H1 (cell line): Measurements from ENCODE around the gene PTBP3. TPM values are rescaled to one million over a fixed set of nuclear protein-coding genes. Genes with fewer than 3 reads are reported as not detected.

Source experiments
- CTCF ChIA-PET: fragments of 300-600 bp; sonication (Branson Sonifier 250); formaldehyde crosslinking; loops from one replicate; lab custom pipeline; 2021; ENCODE audit not compliant: partially characterized antibody; lab: Charles Lee
- POLR2A ChIA-PET: fragments of 300-600 bp; sonication (Branson Sonifier 250); formaldehyde crosslinking; loops from one replicate; lab custom pipeline; 2021; ENCODE audit warnings: inconsistent platforms; ENCODE audit not compliant: partially characterized antibody; lab: Charles Lee
- DNase-seq, 2 experiments: peaks; one replicate each; pipeline versions ENCODE4 v3.0.0 to v3.0.0-alpha.2; 2010 to 2022; ENCODE audit warnings: low spot score in 2 of 2, low read depth in 1 of 2, mixed read lengths in 1 of 2
- FAIRE-seq: peaks from 2 replicates; lab custom pipeline; 2011; peaks lifted over from hg19 to GRCh38; lab: Jason Lieb, UNC
- H2AFZ ChIP-seq: 2 replicates; pipeline ENCODE4 v1.8.1; 2012; ENCODE audit warnings: low read length, inconsistent platforms
- H2AK5ac ChIP-seq: 2 replicates; pipeline ENCODE4 v1.6.1; 2013; ENCODE audit warnings: low read depth, low read length
- H2BK120ac ChIP-seq: replicated peaks from 2 replicates; pipeline ENCODE3; 2013; ENCODE audit warnings: low read depth, low read length, inconsistent platforms
- H2BK12ac ChIP-seq: 2 replicates; pipeline ENCODE4 v1.6.1; 2013; ENCODE audit warnings: low read depth, low read length
- H2BK15ac ChIP-seq: 2 replicates; pipeline ENCODE4 v1.6.1; 2013; ENCODE audit warnings: low read length
- H2BK20ac ChIP-seq: 2 replicates; pipeline ENCODE4 v1.6.1; 2013; ENCODE audit warnings: low read length
- H2BK5ac ChIP-seq: 2 replicates; pipeline ENCODE4 v1.6.1; 2013; ENCODE audit warnings: low read depth, low read length
- H3K14ac ChIP-seq: 2 replicates; pipeline ENCODE4 v1.6.1; 2013; ENCODE audit warnings: inconsistent platforms; ENCODE audit not compliant: insufficient read length
- H3K18ac ChIP-seq: 2 replicates; pipeline ENCODE4 v1.6.1; 2013; ENCODE audit warnings: low read length; ENCODE audit errors: extremely low read depth
- H3K23ac ChIP-seq: 2 replicates; pipeline ENCODE4 v1.6.1; 2013; ENCODE audit warnings: inconsistent platforms; ENCODE audit not compliant: insufficient read length
- H3K23me2 ChIP-seq: 2 replicates; pipeline ENCODE4 v1.6.1; 2013; ENCODE audit warnings: low read depth, low read length
- H3K27ac ChIP-seq: 2 replicates; pipeline ENCODE4 v1.6.1; 2011; ENCODE audit warnings: low read depth, low read length, inconsistent platforms
- H3K27me3 ChIP-seq, 4 experiments: replicated peaks in 1 of 4; 1 replicate in 1 of 4; 2 replicates in 3 of 4; pipeline versions ENCODE4 v1.6.1 to v1.8.1; 2011 to 2013; ENCODE audit warnings: low read length in 3 of 4, mild to moderate bottlenecking in 3 of 4, inconsistent platforms in 2 of 4, mixed read lengths in 2 of 4, moderate library complexity in 1 of 4; ENCODE audit not compliant: control insufficient read depth in 3 of 4, insufficient read depth in 3 of 4; ENCODE audit errors: extremely low read depth in 1 of 4
- H3K36me3 ChIP-seq, 4 experiments: 2 replicates each; pipeline versions ENCODE4 v1.6.1 to v1.8.1; 2011 to 2013; ENCODE audit warnings: mild to moderate bottlenecking in 4 of 4, low read length in 3 of 4, moderate library complexity in 2 of 4, control low read depth in 1 of 4, inconsistent platforms in 1 of 4; ENCODE audit not compliant: insufficient read depth in 4 of 4, control insufficient read depth in 2 of 4
- H3K4ac ChIP-seq: replicated peaks from 2 replicates; pipeline ENCODE3; 2013; ENCODE audit warnings: low read length, low read depth, mixed read lengths, inconsistent platforms; ENCODE audit not compliant: insufficient read length
- H3K4me1 ChIP-seq, 4 experiments: replicated peaks in 1 of 4; 1 replicate in 1 of 4; 2 replicates in 3 of 4; pipeline versions ENCODE4 v1.6.1 to v1.8.1; 2011 to 2013; ENCODE audit warnings: low read length in 3 of 4, inconsistent platforms in 2 of 4, mixed read lengths in 1 of 4; ENCODE audit not compliant: insufficient read depth in 4 of 4, control insufficient read depth in 3 of 4
- H3K4me2 ChIP-seq, 2 experiments: 2 replicates each; pipeline versions ENCODE4 v1.6.1 to v1.8.1; 2011 to 2013; ENCODE audit warnings: low read depth in 2 of 2, low read length in 2 of 2, control low read depth in 1 of 2, inconsistent platforms in 1 of 2, mild to moderate bottlenecking in 1 of 2; ENCODE audit not compliant: insufficient read depth in 1 of 2
- H3K4me3 ChIP-seq, 4 experiments: fragments of 200-600, 300-600 bp in 1 of 4; sonication (generic), shearing (Covaris generic), sonication (Bioruptor Twin) in 1 of 4; 2 replicates each; pipeline versions ENCODE4 v1.5.1 to v1.8.1; 2011 to 2016; ENCODE audit warnings: low read length in 4 of 4, low read depth in 3 of 4, control low read depth in 2 of 4, inconsistent platforms in 2 of 4, mild to moderate bottlenecking in 2 of 4, mixed read lengths in 1 of 4, moderate library complexity in 1 of 4; ENCODE audit not compliant: insufficient read depth in 2 of 4; ENCODE audit errors: extremely low read depth in 1 of 4
- H3K56ac ChIP-seq: replicated peaks from 2 replicates; pipeline ENCODE3; 2013; ENCODE audit warnings: low read depth, mild to moderate bottlenecking, mixed read lengths, low read length, inconsistent platforms; ENCODE audit not compliant: insufficient read length
- H3K79me1 ChIP-seq: 2 replicates; pipeline ENCODE4 v1.6.1; 2013; ENCODE audit warnings: low read depth, low read length, control low read depth
- H3K79me2 ChIP-seq, 2 experiments: 2 replicates each; pipeline versions ENCODE4 v1.6.1 to v1.8.1; 2012 to 2013; ENCODE audit warnings: low read length in 2 of 2, mild to moderate bottlenecking in 2 of 2, inconsistent platforms in 1 of 2; ENCODE audit not compliant: insufficient read depth in 2 of 2, control insufficient read depth in 1 of 2
- H3K9ac ChIP-seq, 4 experiments: replicated peaks in 1 of 4; 1 replicate in 1 of 4; 2 replicates in 3 of 4; pipeline versions ENCODE4 v1.6.1 to v1.8.1; 2011 to 2013; ENCODE audit warnings: low read depth in 3 of 4, low read length in 3 of 4, control low read depth in 2 of 4, mild to moderate bottlenecking in 2 of 4, moderate library complexity in 2 of 4, inconsistent platforms in 1 of 4; ENCODE audit errors: extremely low read depth in 1 of 4
- H3K9me3 ChIP-seq, 2 experiments: 2 replicates each; pipeline versions ENCODE4 v1.6.1 to v1.8.1; 2012 to 2013; ENCODE audit warnings: mild to moderate bottlenecking in 2 of 2, moderate library complexity in 2 of 2, control low read depth in 1 of 2, inconsistent platforms in 1 of 2, low read depth in 1 of 2, low read length in 1 of 2, mixed read lengths in 1 of 2; ENCODE audit not compliant: insufficient read depth in 2 of 2
- H4K20me1 ChIP-seq, 2 experiments: replicated peaks in 1 of 2; 2 replicates each; pipeline versions ENCODE3 to v1.8.1; 2011 to 2013; ENCODE audit warnings: inconsistent platforms in 2 of 2, low read length in 2 of 2, mild to moderate bottlenecking in 1 of 2; ENCODE audit not compliant: insufficient read depth in 2 of 2, control insufficient read depth in 1 of 2
- H4K5ac ChIP-seq: 2 replicates; pipeline ENCODE4 v1.6.1; 2013; ENCODE audit warnings: low read length, low read depth, mixed read lengths, inconsistent platforms; ENCODE audit not compliant: insufficient read length
- H4K8ac ChIP-seq: 2 replicates; pipeline ENCODE4 v1.8.0; 2013; ENCODE audit warnings: mild to moderate bottlenecking, moderate library complexity, low read length, inconsistent platforms; ENCODE audit not compliant: insufficient read depth; ENCODE audit errors: extremely low read depth
- H4K91ac ChIP-seq: replicated peaks from 2 replicates; pipeline ENCODE3; 2013; ENCODE audit warnings: low read length, mixed read lengths, inconsistent platforms; ENCODE audit not compliant: insufficient read length
- BACH1 ChIP-seq: IDR thresholded peaks from 2 replicates; pipeline ENCODE4 v1.6.1; 2012; ENCODE audit warnings: low read length, improper control_type of control experiment
- CBX5 ChIP-seq: fragments of 300-800, 300-1000 bp; sonication (generic); IDR thresholded peaks from 2 replicates; pipeline ENCODE4 v1.7.1; 2016; ENCODE audit warnings: antibody characterized with exemption, low read length, low read depth
- CEBPB ChIP-seq: IDR thresholded peaks from 2 replicates; pipeline ENCODE4 v1.6.1; 2012; ENCODE audit warnings: low read depth, low read length
- GTF2F1 ChIP-seq: IDR thresholded peaks from 2 replicates; pipeline ENCODE4 v1.6.1; 2012; ENCODE audit warnings: low read depth, low read length, improper control_type of control experiment, borderline replicate concordance
- KDM1A ChIP-seq: fragments of 200-600, 300-600 bp; sonication (generic); IDR thresholded peaks from 2 replicates; pipeline ENCODE4 v1.7.1; 2016; ENCODE audit warnings: mild to moderate bottlenecking, low read length, borderline replicate concordance
- MAFK ChIP-seq: IDR thresholded peaks from 2 replicates; pipeline ENCODE4 v1.6.1; 2012; ENCODE audit warnings: low read depth, mild to moderate bottlenecking, improper control_type of control experiment, low read length
- PHF8 ChIP-seq: fragments of 200-600 bp; sonication (generic); conservative IDR thresholded peaks from 2 replicates; pipeline ENCODE4 v1.7.1; 2012; ENCODE audit warnings: low read depth, mild to moderate bottlenecking, inconsistent platforms, low read length, moderate library complexity
- RFX5 ChIP-seq: IDR thresholded peaks from 2 replicates; pipeline ENCODE4 v1.6.1; 2011; ENCODE audit warnings: low read depth, low read length, improper control_type of control experiment, borderline replicate concordance
- SIRT6 ChIP-seq: IDR thresholded peaks from one replicate; pipeline ENCODE4 v1.7.1; 2012; ENCODE audit warnings: low read length, inconsistent platforms
- SP1 ChIP-seq: IDR thresholded peaks from 2 replicates; pipeline ENCODE4 v1.6.1; 2011; ENCODE audit warnings: low read depth, low read length
- SP2 ChIP-seq: IDR thresholded peaks from 2 replicates; pipeline ENCODE4 v1.6.1; 2012; ENCODE audit warnings: mild to moderate bottlenecking, low read length, inconsistent platforms
- SP4 ChIP-seq: IDR thresholded peaks from 2 replicates; pipeline ENCODE4 v1.6.1; 2012; ENCODE audit warnings: low read length, inconsistent platforms
- TAF1 ChIP-seq: IDR thresholded peaks from 2 replicates; pipeline ENCODE4 v1.6.1; 2011; ENCODE audit warnings: mild to moderate bottlenecking, low read depth, low read length
- TBP ChIP-seq: IDR thresholded peaks from 2 replicates; pipeline ENCODE4 v1.6.1; 2011; ENCODE audit warnings: low read depth, low read length, improper control_type of control experiment
- TCF12 ChIP-seq: IDR thresholded peaks from 2 replicates; pipeline ENCODE4 v1.6.1; 2011; ENCODE audit warnings: low read depth, mild to moderate bottlenecking, low read length
- ZNF274 ChIP-seq: IDR thresholded peaks from 2 replicates; pipeline ENCODE4 v1.7.0; 2012; ENCODE audit warnings: low read length, borderline replicate concordance; ENCODE audit errors: extremely low read depth
- WGBS, 2 experiments: shearing (Covaris generic) in 1 of 2; methylation state at CpG; one replicate each; pipeline versions ENCODE4 v1.1.6 to v1.1.7; 2013 to 2015; ENCODE audit warnings: low lambda C conversion rate in 2 of 2, mixed read lengths in 2 of 2, inconsistent platforms in 1 of 2, low coverage in 1 of 2, missing lambda C conversion rate in 1 of 2; ENCODE audit not compliant: insufficient replicate concordance in 2 of 2, insufficient coverage in 1 of 2, insufficient read length in 1 of 2; ENCODE audit errors: extremely low coverage in 1 of 2, missing lambda C conversion rate in 1 of 2; 5-methylcytosine and 5-hydroxymethylcytosine counted together
- polyA plus RNA-seq, 7 experiments: library from polyadenylated mRNA; depleted of rRNA in 3 of 7; stranded (reverse) in 5 of 7; unstranded in 2 of 7; fragments of >200 nt in 5 of 7; fragments of 200-250 nt in 2 of 7; gene quantifications; 1 replicate in 5 of 7; 2 replicates in 1 of 7; 4 replicates in 1 of 7; pipeline versions ENCODE4 v1.2.1 to v1.2.3, GENCODE V29; 2011 to 2013; ENCODE audit warnings: missing spikeins in 2 of 7, mixed read lengths in 2 of 7
- total RNA-seq: library from RNA; stranded (reverse); fragmentation: NEBNext Ultra II Directional; extraction: Animal tissue kit (Norgen Biotek cat#: 25700); gene quantifications from 2 replicates; pipeline ENCODE4 v1.2.1, GENCODE V29; 2021

PTBP3 gene
- total and polyA plus RNA-seq, 2 of the 8 experiments (the other 6 are each of a cell fraction or from before 2014, with no cell fraction given): 51.0 to 124 TPM

- FAIRE-seq (no peak), DNase-seq (no peak)
- Histone ChIP-seq H2BK15ac (no peak overlapping the region), H3K79me1 (peaks cover 4% of the 10 kb centered on the region; the same call in 1 of the 2 replicates), H4K5ac (no peak overlapping the region), H3K4me2 (no peak overlapping the region), H3K27me3 (no peaks in the 10 kb centered on the region), H3K23me2 (no peaks in the 10 kb centered on the region), H3K27ac (no peak overlapping the region), H2BK120ac (no peak overlapping the region), H3K23ac (no peak overlapping the region), H3K4me1 (peaks cover 1 to 13% (median 11%) of the 10 kb centered on the region in 4 experiments; a peak in 4 of 7 replicates), H3K79me2 (peaks cover 0 to 82% of the 10 kb centered on the region in 2 experiments; a peak in 2 of 4 replicates), H3K4me3 (no peak overlapping the region), H3K9me3 (no peaks in the 10 kb centered on the region), H2BK12ac (no peak overlapping the region), H4K8ac (no peak overlapping the region), H3K4ac (no peak overlapping the region), H3K36me3 (no peaks in the 10 kb centered on the region), H3K56ac (no peak overlapping the region), H2AK5ac (no peak overlapping the region), H3K9ac (no peak overlapping the region), H4K91ac (no peak overlapping the region), H3K18ac (no peak overlapping the region), H2BK5ac (no peak overlapping the region), H4K20me1 (peaks cover 16 to 28% of the 10 kb centered on the region in 2 experiments), H3K14ac (no peak overlapping the region), H2BK20ac (no peak overlapping the region), H2AFZ (no peak overlapping the region)
- CTCF ChIA-PET: interaction anchor here (0.7 to 1.4 kb wide), 2 partner anchors 15 to 199 kb away, joined by 3 to 6 read pairs; no protein-coding TSS in a partner anchor
- 89% methylated on average over 7 of the region's 7 CpGs; no CpG with 5 or more reads in 1 of the 2 experiments for WGBS, 2 experiments
- POLR2A ChIA-PET: interaction anchor here (0.8 to 1.3 kb wide), 2 partner anchors 11 to 19 kb away, joined by 3 to 4 read pairs; no protein-coding TSS in a partner anchor
- TF ChIP-seq PHF8 (no peak), TCF12 (no peak), RFX5 (no peak), SP4 (no peak), ZNF274 (no peak), GTF2F1 (no peak), SP1 (no peak), CEBPB (no peak), TAF1 (no peak), MAFK (no peak), SP2 (no peak), KDM1A (no peak), BACH1 (no peak), SIRT6 (no peak), TBP (no peak), CBX5 (no peak)
These were observed 21.3 kb downstream of the PTBP3 start for GRCh38 chr9:112312139-112312538.
